SK-N-SH (cell line): ENCODE measurements around the gene TNXB. TPM values are rescaled to one million over a fixed set of nuclear protein-coding genes. Genes with fewer than 3 reads are reported as not detected.

Experiments
- CTCF ChIA-PET: fragments of 300-600, 350-600 bp; formaldehyde crosslinking; extraction: SDS; loops from one replicate; lab custom pipeline; 2021; lab: Yijun Ruan, JAX
- POLR2A ChIA-PET: fragments of 350-600 bp; sonication (Branson Sonifier 250); formaldehyde crosslinking; extraction: SDS; loops from one replicate; lab custom pipeline; 2020; ENCODE audit warnings: antibody characterized with exemption, inconsistent platforms; lab: Yijun Ruan, JAX
- DNase-seq: peaks from one replicate; pipeline ENCODE4 v3.0.0; 2012
- H2AFZ ChIP-seq: fragments of 200-600 bp; sonication (generic); 2 replicates; pipeline ENCODE4 v1.8.1; 2016; ENCODE audit warnings: antibody characterized with exemption, mild to moderate bottlenecking, low read depth
- H3F3A ChIP-seq: fragments of 200-600 bp; sonication (generic); replicated peaks from 2 replicates; pipeline ENCODE3; 2016; ENCODE audit warnings: antibody characterized with exemption, mild to moderate bottlenecking; ENCODE audit not compliant: insufficient read depth
- H3K27ac ChIP-seq, 2 experiments: fragments of 200-500 bp in 1 of 2; fragments of 200-600 bp in 1 of 2; sonication (Bioruptor generic) in 1 of 2; sonication (generic), shearing (Covaris generic) in 1 of 2; 2 replicates each; pipeline versions ENCODE4 v1.5.1 to v1.6.1; 2014 to 2016; ENCODE audit warnings: low read depth in 2 of 2, inconsistent platforms in 1 of 2, low read length in 1 of 2, mild to moderate bottlenecking in 1 of 2, mixed read lengths in 1 of 2
- H3K27me3 ChIP-seq: fragments of 200-600 bp; sonication (generic), shearing (Covaris generic); 2 replicates; pipeline ENCODE4 v1.6.1; 2016; ENCODE audit warnings: mixed run types; ENCODE audit not compliant: insufficient read depth
- H3K36me3 ChIP-seq, 2 experiments: fragments of 200-500 bp in 1 of 2; fragments of 200-600 bp in 1 of 2; sonication (Bioruptor generic) in 1 of 2; sonication (generic) in 1 of 2; replicated peaks in 1 of 2; 2 replicates each; pipeline versions ENCODE3 to v1.5.1; 2014 to 2016; ENCODE audit warnings: low read length in 1 of 2, mild to moderate bottlenecking in 1 of 2; ENCODE audit not compliant: insufficient read depth in 2 of 2, control insufficient read depth in 1 of 2
- H3K4me1 ChIP-seq, 2 experiments: fragments of 200-500 bp in 1 of 2; fragments of 200-600 bp in 1 of 2; sonication (Bioruptor generic) in 1 of 2; sonication (generic), shearing (Covaris generic) in 1 of 2; 2 replicates each; pipeline versions ENCODE4 v1.5.1 to v1.6.1; 2014 to 2016; ENCODE audit warnings: low read depth in 1 of 2, low read length in 1 of 2, mixed run types in 1 of 2; ENCODE audit not compliant: insufficient read depth in 2 of 2, control insufficient read depth in 1 of 2
- H3K4me2 ChIP-seq: fragments of 200-600 bp; sonication (generic), shearing (Covaris generic); 2 replicates; pipeline ENCODE4 v1.6.1; 2017; ENCODE audit warnings: mixed run types
- H3K4me3 ChIP-seq, 2 experiments: fragments of 200-500 bp in 1 of 2; fragments of 200-600 bp in 1 of 2; sonication (Bioruptor generic) in 1 of 2; sonication (generic), shearing (Covaris generic) in 1 of 2; 2 replicates each; pipeline versions ENCODE4 v1.5.1 to v1.8.1; 2014 to 2016; ENCODE audit warnings: low read depth in 2 of 2, inconsistent platforms in 1 of 2, low read length in 1 of 2, mild to moderate bottlenecking in 1 of 2, mixed read lengths in 1 of 2, moderate library complexity in 1 of 2
- H3K79me2 ChIP-seq: fragments of 200-600 bp; sonication (generic); 2 replicates; pipeline ENCODE4 v1.8.1; 2017; ENCODE audit warnings: mild to moderate bottlenecking; ENCODE audit not compliant: insufficient read depth
- H3K9ac ChIP-seq: fragments of 200-600 bp; sonication (generic); 2 replicates; pipeline ENCODE4 v1.6.1; 2017; ENCODE audit warnings: mixed run types
- H3K9me2 ChIP-seq: fragments of 200-600 bp; sonication (generic); 2 replicates; pipeline ENCODE4 v1.6.1; 2017; ENCODE audit warnings: mixed run types
- H3K9me3 ChIP-seq: fragments of 200-600 bp; sonication (generic); 2 replicates; pipeline ENCODE4 v1.6.1; 2017; ENCODE audit warnings: mixed run types, mild to moderate bottlenecking, moderate library complexity
- H4K20me1 ChIP-seq: fragments of 200-600 bp; sonication (generic); 2 replicates; pipeline ENCODE4 v1.6.1; 2017; ENCODE audit warnings: mild to moderate bottlenecking, mixed run types; ENCODE audit not compliant: insufficient read depth
- CHD2 ChIP-seq: fragments of 150-350 bp; IDR thresholded peaks from 2 replicates; pipeline ENCODE4 v1.6.1; 2018; ENCODE audit warnings: low read length; ENCODE audit not compliant: partially characterized antibody
- CTCF ChIP-seq: fragments of 200-600 bp; sonication (generic); IDR thresholded peaks from 2 replicates; pipeline ENCODE4 v1.6.1; 2017; ENCODE audit warnings: antibody characterized with exemption, mild to moderate bottlenecking, moderate library complexity
- EZH2phosphoT487 ChIP-seq: fragments of 200-600 bp; sonication (generic); IDR thresholded peaks from 2 replicates; pipeline ENCODE4 v1.6.1; 2017; ENCODE audit warnings: low read depth, mixed run types, mild to moderate bottlenecking, antibody characterized with exemption, moderate library complexity, borderline replicate concordance
- FOXM1 ChIP-seq: IDR thresholded peaks from 2 replicates; pipeline ENCODE4 v1.4.0; 2012; ENCODE audit warnings: low read depth, mild to moderate bottlenecking
- GABPA ChIP-seq: IDR thresholded peaks from 2 replicates; pipeline ENCODE4 v1.4.0; 2012; ENCODE audit warnings: low read depth, mild to moderate bottlenecking
- JUND ChIP-seq: IDR thresholded peaks from 2 replicates; pipeline ENCODE4 v1.4.0; 2012
- MEF2A ChIP-seq: IDR thresholded peaks from 2 replicates; pipeline ENCODE4 v1.4.0; 2012; ENCODE audit warnings: low read depth, borderline replicate concordance
- NFIC ChIP-seq: IDR thresholded peaks from 2 replicates; pipeline ENCODE4 v1.4.0; 2012; ENCODE audit warnings: borderline replicate concordance
- NRF1 ChIP-seq: IDR thresholded peaks from 2 replicates; pipeline ENCODE4 v1.6.1; 2012; ENCODE audit warnings: low read depth, mild to moderate bottlenecking, low read length
- POLR2AphosphoS5 ChIP-seq: IDR thresholded peaks from 2 replicates; pipeline ENCODE4 v1.6.1; 2012; ENCODE audit warnings: low read depth, low read length
- RCOR1 ChIP-seq: fragments of 150-350 bp; IDR thresholded peaks from 2 replicates; pipeline ENCODE4 v1.6.1; 2017; ENCODE audit warnings: antibody characterized with exemption, low read length
- RFX5 ChIP-seq: IDR thresholded peaks from 2 replicates; pipeline ENCODE4 v1.6.1; 2012; ENCODE audit warnings: mild to moderate bottlenecking, improper control_type of control experiment, low read length
- TAF1 ChIP-seq: IDR thresholded peaks from 2 replicates; pipeline ENCODE4 v1.6.1; 2012; ENCODE audit warnings: low read depth, mild to moderate bottlenecking, low read length, moderate library complexity, borderline replicate concordance
- TCF12 ChIP-seq: IDR thresholded peaks from 2 replicates; pipeline ENCODE4 v1.4.0; 2012
- TEAD4 ChIP-seq: IDR thresholded peaks from 2 replicates; pipeline ENCODE4 v1.4.0; 2012; ENCODE audit warnings: mild to moderate bottlenecking, borderline replicate concordance; ENCODE audit not compliant: insufficient read depth
- ZBTB33 ChIP-seq: IDR thresholded peaks from 2 replicates; pipeline ENCODE4 v1.4.0; 2012; ENCODE audit warnings: low read depth, borderline replicate concordance
- WGBS: methylation state at CpG from one replicate; pipeline ENCODE4 v1.1.6; 2017; ENCODE audit warnings: low lambda C conversion rate; 5-methylcytosine and 5-hydroxymethylcytosine counted together
- polyA plus RNA-seq, 3 experiments: library from polyadenylated mRNA; depleted of rRNA; stranded (reverse); fragments of >200 nt; gene quantifications; 2 replicates each; pipeline ENCODE4 v1.2.3, GENCODE V29; 2012
- TF ChIP-seq, protein P1 (sequence below): fragments of 150-350 bp; IDR thresholded peaks from 2 replicates; pipeline ENCODE4 v1.6.1; 2017; ENCODE audit warnings: antibody characterized with exemption, low read length, low read depth, borderline replicate concordance

TNXB gene
- polyA plus RNA-seq, 1 of the 3 experiments (the other 2 are of a cell fraction), result 0.48 TPM

GRCh38 chr6:32092760-32093497 is 16.2 kb downstream of the TNXB start:
- POLR2A ChIA-PET, result no interaction called here

DNA sequence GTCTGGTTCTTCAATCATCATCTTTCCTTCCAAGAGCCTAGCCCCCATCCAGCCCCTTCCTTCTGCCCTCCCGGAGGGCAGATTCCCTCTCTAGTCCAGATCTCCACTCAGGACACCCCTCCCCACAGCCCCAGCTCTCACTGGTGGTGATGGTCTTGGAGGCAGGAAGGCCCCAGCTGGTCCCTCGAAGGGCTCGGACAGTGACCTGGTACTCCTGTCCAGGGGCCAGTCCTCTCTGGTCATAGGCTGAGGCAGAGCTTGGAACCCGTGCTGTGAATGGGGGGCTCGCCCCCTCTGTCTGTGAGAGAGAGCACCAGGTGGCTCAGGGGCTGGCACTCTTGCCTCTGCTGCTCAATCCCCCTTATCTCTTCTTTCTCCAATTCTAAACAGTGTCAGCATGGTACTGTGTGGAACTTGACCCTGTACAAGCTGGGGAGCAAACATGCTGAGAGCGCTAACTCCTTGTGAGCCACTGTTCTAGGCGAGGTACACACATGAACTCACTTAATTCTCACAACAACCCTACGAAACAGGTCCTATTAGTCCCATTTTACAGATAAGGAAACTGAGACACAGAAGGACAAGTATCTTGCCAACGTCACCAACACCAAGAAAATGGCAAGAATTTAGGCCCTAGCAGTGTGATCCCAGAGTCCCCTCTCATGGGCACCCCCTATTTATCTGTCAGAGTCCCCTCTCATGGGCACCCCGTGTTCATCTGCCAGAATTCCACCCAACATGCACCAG is 19.9 kb downstream of the TNXB start:
- Histone ChIP-seq H3K27ac (no peak overlapping the region), H3K9ac (no peak overlapping the region), H3K36me3 (no peaks in the 10 kb centered on the region), H3F3A (no peaks in the 10 kb centered on the region), H3K27me3 (peaks cover 53% of the 10 kb centered on the region), H4K20me1 (no peaks in the 10 kb centered on the region), H3K4me1 (peaks cover 0 to 8% of the 10 kb centered on the region in 2 experiments; a peak in 2 of 4 replicates), H3K9me2 (no peaks in the 10 kb centered on the region), H2AFZ (no peak overlapping the region), H3K79me2 (no peaks in the 10 kb centered on the region), H3K4me3 (no peak overlapping the region), H3K9me3 (no peaks in the 10 kb centered on the region), H3K4me2 (no peak overlapping the region)
- no peak for DNase-seq
- ChIA-PET CTCF (interaction anchor here (1.0 to 1.3 kb wide), 4 partner anchors 16 to 65 kb away, joined by 4 read pairs; no protein-coding TSS in a partner anchor), POLR2A (no interaction called here)
- WGBS, result 34% methylated on average over 9 of the region's 10 CpGs
- TF ChIP-seq, protein P1, sequence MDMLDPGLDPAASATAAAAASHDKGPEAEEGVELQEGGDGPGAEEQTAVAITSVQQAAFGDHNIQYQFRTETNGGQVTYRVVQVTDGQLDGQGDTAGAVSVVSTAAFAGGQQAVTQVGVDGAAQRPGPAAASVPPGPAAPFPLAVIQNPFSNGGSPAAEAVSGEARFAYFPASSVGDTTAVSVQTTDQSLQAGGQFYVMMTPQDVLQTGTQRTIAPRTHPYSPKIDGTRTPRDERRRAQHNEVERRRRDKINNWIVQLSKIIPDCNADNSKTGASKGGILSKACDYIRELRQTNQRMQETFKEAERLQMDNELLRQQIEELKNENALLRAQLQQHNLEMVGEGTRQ, result no peak
- TF ChIP-seq FOXM1 (no peak), TAF1 (no peak), TCF12 (no peak), NRF1 (no peak), RCOR1 (no peak), TEAD4 (no peak), ZBTB33 (no peak), GABPA (no peak), JUND (no peak), NFIC (no peak)

More at GRCh38 chr6:32092760-32093497, 16.2 kb downstream of the TNXB start:
- Histone ChIP-seq H3K4me3 (no peak overlapping the region), H3K9me3 (no peaks in the 10 kb centered on the region), H2AFZ (no peak overlapping the region), H3K79me2 (no peaks in the 10 kb centered on the region), H3K4me2 (0 out of 2 replicates have a peak overlapping the region, but pooled peaks have one; percentile 11), H3K27ac (no peak overlapping the region), H3K9ac (no peak overlapping the region), H4K20me1 (no peaks in the 10 kb centered on the region), H3K9me2 (no peaks in the 10 kb centered on the region), H3K36me3 (no peaks in the 10 kb centered on the region), H3F3A (no peaks in the 10 kb centered on the region), H3K27me3 (peaks cover 75% of the 10 kb centered on the region), H3K4me1 (peaks cover 0 to 9% of the 10 kb centered on the region in 2 experiments; a peak in 1 of 4 replicates)
- DNase-seq, result no peak
- WGBS, result 50% methylated on average over 8 of the region's 8 CpGs
- no peak for TF ChIP-seq NFIC
- no peak for TF ChIP-seq CTCF
- no peak for TF ChIP-seq JUND
- TF ChIP-seq NRF1, result no peak
- TF ChIP-seq RFX5, result no peak
- TF ChIP-seq GABPA, result no peak
- TF ChIP-seq POLR2AphosphoS5, result no peak
- TF ChIP-seq EZH2phosphoT487, result no peak
- TF ChIP-seq CHD2, result no peak
- no peak for TF ChIP-seq MEF2A
- CTCF ChIA-PET, result interaction anchor here (0.6 to 0.9 kb wide), 2 partner anchors 26 to 104 kb away, joined by 3 to 5 read pairs; no protein-coding TSS in a partner anchor
